Hepatocyte (in vitro differentiated cells): ENCODE results near the gene WNT11. TPM values are rescaled to one million over a fixed set of nuclear protein-coding genes. Genes with fewer than 3 reads are reported as not detected.

Source experiments
- DNase-seq: peaks from one replicate; pipeline ENCODE4 v3.0.0-alpha.2; 2016; ENCODE audit warnings: low spot score
- H2AFZ ChIP-seq: fragments of 200-600 bp; sonication (generic); 2 replicates; pipeline ENCODE4 v1.6.0; 2016; ENCODE audit warnings: antibody characterized with exemption, mild to moderate bottlenecking
- H3K27ac ChIP-seq: fragments of 200-600 bp; sonication (generic); 2 replicates; pipeline ENCODE4 v1.5.1; 2016; ENCODE audit warnings: mild to moderate bottlenecking
- H3K27me3 ChIP-seq: fragments of 200-600 bp; sonication (generic); 2 replicates; pipeline ENCODE4 v1.6.1; 2016
- H3K36me3 ChIP-seq: fragments of 200-600 bp; sonication (generic); replicated peaks from 2 replicates; pipeline ENCODE4 v1.5.1; 2016; ENCODE audit warnings: low read depth; ENCODE audit not compliant: insufficient read depth
- H3K4me1 ChIP-seq: fragments of 200-600 bp; sonication (generic); 2 replicates; pipeline ENCODE4 v1.5.1; 2016; ENCODE audit warnings: mild to moderate bottlenecking, moderate library complexity; ENCODE audit not compliant: insufficient read depth
- H3K4me2 ChIP-seq: fragments of 200-600 bp; sonication (generic); 2 replicates; pipeline ENCODE4 v1.6.0; 2016
- H3K4me3 ChIP-seq: fragments of 200-600 bp; sonication (generic); 2 replicates; pipeline ENCODE4 v1.5.1; 2016; ENCODE audit warnings: mild to moderate bottlenecking
- H3K79me2 ChIP-seq: fragments of 200-600 bp; sonication (generic); 2 replicates; pipeline ENCODE4 v1.6.0; 2017; ENCODE audit warnings: mild to moderate bottlenecking
- H3K9me2 ChIP-seq: fragments of 200-600 bp; sonication (generic); replicated peaks from 2 replicates; pipeline ENCODE4 v1.6.0; 2017; ENCODE audit warnings: mild to moderate bottlenecking; ENCODE audit not compliant: insufficient read depth
- H3K9me3 ChIP-seq: fragments of 200-600 bp; sonication (generic); 2 replicates; pipeline ENCODE4 v1.5.1; 2016; ENCODE audit warnings: low read depth, mild to moderate bottlenecking
- H4K20me1 ChIP-seq: fragments of 200-600 bp; sonication (generic); 2 replicates; pipeline ENCODE4 v1.6.0; 2016; ENCODE audit warnings: mild to moderate bottlenecking; ENCODE audit not compliant: insufficient read depth, poor library complexity, severe bottlenecking
- EZH2 ChIP-seq: fragments of 200-600 bp; sonication (generic); IDR thresholded peaks from 2 replicates; pipeline ENCODE4 v1.6.1; 2016; ENCODE audit warnings: antibody characterized with exemption, mild to moderate bottlenecking, borderline replicate concordance
- EZH2phosphoT487 ChIP-seq: fragments of 200-600 bp; sonication (generic); IDR thresholded peaks from one replicate; pipeline ENCODE4 v1.6.1; 2018; ENCODE audit warnings: antibody characterized with exemption, mild to moderate bottlenecking, low read depth, moderate library complexity; ENCODE audit not compliant: unreplicated experiment, severe bottlenecking
- WGBS: methylation state at CpG from one replicate; pipeline ENCODE4 v1.1.6; 2016; ENCODE audit warnings: low lambda C conversion rate; ENCODE audit errors: missing lambda C conversion rate; 5-methylcytosine and 5-hydroxymethylcytosine counted together
- polyA plus RNA-seq: library from polyadenylated mRNA; unstranded; fragments of >200 nt; fragmentation: Nextera tagmentation; extraction: Ambion mirVana; gene quantifications from 2 replicates; pipeline ENCODE4 v1.2.1, GENCODE V29; 2016
- total RNA-seq: library from RNA; depleted of rRNA; stranded (reverse); fragments of >200 nt; gene quantifications from 2 replicates; pipeline ENCODE4 v1.2.3, GENCODE V29; 2014
- TF ChIP-seq, protein P1 (sequence below): fragments of 200-600 bp; sonication (generic); IDR thresholded peaks from 2 replicates; pipeline ENCODE4 v1.5.1; 2016; ENCODE audit warnings: antibody characterized with exemption, mild to moderate bottlenecking; ENCODE audit not compliant: poor library complexity

Gene WNT11
- total and polyA plus RNA-seq, 2 experiments from 2014 or later, result 16.4 to 19.1 TPM

DNA sequence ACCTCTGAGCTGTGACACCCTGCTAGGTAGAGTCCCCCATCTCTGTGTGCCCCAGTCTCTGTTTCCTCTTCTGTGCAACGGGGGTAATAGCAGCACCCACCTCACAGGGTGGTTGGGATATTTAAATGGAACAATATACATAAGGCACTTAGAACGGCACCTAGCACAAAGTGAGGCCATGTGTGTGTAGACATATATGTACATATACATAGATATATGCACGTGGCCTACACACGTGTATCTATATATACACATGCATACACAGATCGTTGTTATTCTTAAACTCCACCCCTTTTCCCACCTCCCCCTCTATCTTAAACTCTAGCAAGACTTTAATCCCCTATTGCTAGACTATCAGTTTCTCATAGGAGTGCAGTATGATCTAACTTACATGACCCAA is 2.4 kb downstream of the WNT11 start:
- H3K4me1 ChIP-seq, result peaks cover 26% of the 10 kb centered on the region
- no peak overlapping the region for H3K27ac ChIP-seq
- no peaks in the 10 kb centered on the region for H3K79me2 ChIP-seq
- H3K27me3 ChIP-seq, result peaks cover 3% of the 10 kb centered on the region
- no peak for TF ChIP-seq EZH2
- TF ChIP-seq, protein P1, sequence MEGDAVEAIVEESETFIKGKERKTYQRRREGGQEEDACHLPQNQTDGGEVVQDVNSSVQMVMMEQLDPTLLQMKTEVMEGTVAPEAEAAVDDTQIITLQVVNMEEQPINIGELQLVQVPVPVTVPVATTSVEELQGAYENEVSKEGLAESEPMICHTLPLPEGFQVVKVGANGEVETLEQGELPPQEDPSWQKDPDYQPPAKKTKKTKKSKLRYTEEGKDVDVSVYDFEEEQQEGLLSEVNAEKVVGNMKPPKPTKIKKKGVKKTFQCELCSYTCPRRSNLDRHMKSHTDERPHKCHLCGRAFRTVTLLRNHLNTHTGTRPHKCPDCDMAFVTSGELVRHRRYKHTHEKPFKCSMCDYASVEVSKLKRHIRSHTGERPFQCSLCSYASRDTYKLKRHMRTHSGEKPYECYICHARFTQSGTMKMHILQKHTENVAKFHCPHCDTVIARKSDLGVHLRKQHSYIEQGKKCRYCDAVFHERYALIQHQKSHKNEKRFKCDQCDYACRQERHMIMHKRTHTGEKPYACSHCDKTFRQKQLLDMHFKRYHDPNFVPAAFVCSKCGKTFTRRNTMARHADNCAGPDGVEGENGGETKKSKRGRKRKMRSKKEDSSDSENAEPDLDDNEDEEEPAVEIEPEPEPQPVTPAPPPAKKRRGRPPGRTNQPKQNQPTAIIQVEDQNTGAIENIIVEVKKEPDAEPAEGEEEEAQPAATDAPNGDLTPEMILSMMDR, result no peak
- no peak for TF ChIP-seq EZH2phosphoT487
- no peak overlapping the region for H2AFZ ChIP-seq
- H3K9me3 ChIP-seq, result no peaks in the 10 kb centered on the region
- no peak for DNase-seq
- WGBS, result 91% methylated on average over 5 of the region's 5 CpGs
- no peak overlapping the region for H3K4me2 ChIP-seq
- H3K4me3 ChIP-seq, result no peak overlapping the region
- H3K9me2 ChIP-seq, result no peaks in the 10 kb centered on the region
- H4K20me1 ChIP-seq, result no peaks in the 10 kb centered on the region
- no peaks in the 10 kb centered on the region for H3K36me3 ChIP-seq

DNA sequence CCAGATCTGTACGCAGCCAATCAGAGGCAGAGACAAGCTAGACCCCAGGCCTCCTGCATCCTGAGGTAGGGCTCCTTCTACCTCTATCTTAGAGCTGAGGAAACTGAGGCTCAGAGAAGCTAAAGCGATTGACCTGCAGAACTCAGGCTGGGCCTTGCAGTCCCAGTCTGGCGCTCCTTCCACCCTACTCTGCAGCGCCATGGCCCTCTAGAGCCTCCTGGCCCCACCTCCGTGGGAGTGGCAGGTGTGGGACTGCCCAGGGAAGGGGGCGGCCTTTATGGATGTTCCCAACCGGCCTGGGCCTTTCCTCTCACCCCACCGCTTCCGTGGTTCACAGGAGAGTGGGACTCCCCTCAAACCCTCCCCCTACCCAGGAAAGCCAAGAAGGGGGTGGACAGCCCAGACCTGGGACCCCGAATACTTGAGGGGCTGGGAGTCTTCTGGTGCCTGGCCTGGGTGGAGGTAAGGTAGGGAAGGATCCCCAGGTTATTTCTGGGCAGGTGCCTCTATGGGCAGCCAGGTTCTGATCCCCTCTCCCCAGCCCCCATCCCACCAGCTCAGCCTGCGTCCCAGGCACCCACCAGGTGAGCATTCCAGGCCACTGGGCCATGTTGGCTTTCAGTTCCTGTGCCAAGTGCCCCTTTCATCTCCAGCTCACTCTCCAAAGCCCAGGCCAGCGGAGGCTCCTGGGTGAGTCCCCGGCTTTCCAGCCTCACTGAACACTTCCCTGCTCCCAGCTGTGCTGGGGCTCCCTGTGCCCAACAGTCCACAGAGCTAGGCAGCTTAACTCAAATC is 3.0 kb downstream of the WNT11 start:
- peaks cover 3% of the 10 kb centered on the region for H3K27me3 ChIP-seq
- H2AFZ ChIP-seq, result no peak overlapping the region
- no peak overlapping the region for H3K27ac ChIP-seq
- WGBS, result 84% methylated on average over 13 of the region's 13 CpGs
- H3K4me2 ChIP-seq, result no peak overlapping the region
- TF ChIP-seq EZH2phosphoT487 (no peak), EZH2 (no peak)
- TF ChIP-seq, protein P1, result no peak
- no peaks in the 10 kb centered on the region for H3K9me2 ChIP-seq
- no peaks in the 10 kb centered on the region for H3K36me3 ChIP-seq
- no peak overlapping the region for H3K4me3 ChIP-seq
- H3K4me1 ChIP-seq, result peaks cover 20% of the 10 kb centered on the region
- no peaks in the 10 kb centered on the region for H4K20me1 ChIP-seq
- DNase-seq, result no peak
- H3K79me2 ChIP-seq, result no peaks in the 10 kb centered on the region
- H3K9me3 ChIP-seq, result no peaks in the 10 kb centered on the region

DNA sequence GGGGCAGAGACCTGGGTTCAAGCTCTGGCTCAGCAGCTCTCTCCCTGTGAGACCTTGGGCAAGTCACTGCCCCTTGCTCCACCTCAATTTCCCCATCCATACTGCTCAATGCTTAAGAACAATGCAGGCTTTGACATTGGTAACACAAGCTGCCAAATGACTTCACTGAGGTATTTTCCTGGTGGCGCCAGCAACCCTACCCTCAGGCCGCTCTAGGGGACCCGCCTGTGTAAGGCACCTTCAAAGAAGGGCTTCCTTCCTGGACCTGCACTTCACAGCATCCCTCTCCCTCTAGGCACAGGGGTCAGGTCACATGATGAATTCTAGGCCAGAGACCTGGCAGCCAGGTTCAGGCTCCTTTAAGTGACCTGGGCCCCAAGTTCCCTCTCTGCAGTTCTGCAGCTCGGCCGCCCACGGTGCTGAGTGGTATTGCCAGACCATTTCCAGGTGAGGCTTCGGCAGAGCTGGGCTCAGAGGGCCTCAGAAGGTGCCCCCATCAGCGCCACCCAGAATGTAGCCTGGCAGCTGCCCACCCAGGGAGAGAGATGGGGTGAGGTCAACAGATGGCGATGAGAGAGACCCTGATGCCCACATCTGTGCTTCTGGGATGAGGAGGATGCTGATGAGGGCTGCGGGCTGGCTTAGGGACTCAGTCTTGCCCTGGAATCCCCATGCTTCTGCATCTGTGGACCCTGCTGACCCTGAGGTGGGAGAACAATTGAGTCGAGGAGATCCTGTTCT is 4.5 kb downstream of the WNT11 start:
- Histone ChIP-seq H3K27me3 (no peaks in the 10 kb centered on the region), H3K4me1 (peaks cover 15% of the 10 kb centered on the region), H3K36me3 (no peaks in the 10 kb centered on the region), H3K4me2 (no peak overlapping the region), H3K9me3 (no peaks in the 10 kb centered on the region), H2AFZ (no peak overlapping the region), H3K4me3 (no peak overlapping the region), H3K27ac (no peak overlapping the region), H4K20me1 (no peaks in the 10 kb centered on the region), H3K9me2 (no peaks in the 10 kb centered on the region), H3K79me2 (no peaks in the 10 kb centered on the region)
- no peak for TF ChIP-seq EZH2
- TF ChIP-seq, protein P1, result no peak
- TF ChIP-seq EZH2phosphoT487, result no peak
- no peak for DNase-seq
- WGBS, result 96% methylated on average over 11 of the region's 11 CpGs
